Neural progenitor cell (in vitro differentiated cells): Measurements from ENCODE around the gene COL8A2. TPM values are rescaled to one million over a fixed set of nuclear protein-coding genes. Genes with fewer than 3 reads are reported as not detected.

Source experiments
- DNase-seq: peaks from one replicate; pipeline ENCODE4 v3.0.0-alpha.2; 2016; ENCODE audit warnings: low spot score
- H2AFZ ChIP-seq: fragments of 200-600 bp; sonication (generic); replicated peaks from 2 replicates; pipeline ENCODE4 v1.6.1; 2016; ENCODE audit warnings: antibody characterized with exemption
- H3F3A ChIP-seq: fragments of 200-600 bp; sonication (generic); 2 replicates; pipeline ENCODE4 v1.6.1; 2016; ENCODE audit warnings: antibody characterized with exemption, low read depth
- H3K27ac ChIP-seq: fragments of 200-600 bp; sonication (generic); 2 replicates; pipeline ENCODE4 v1.5.1; 2016; ENCODE audit warnings: mild to moderate bottlenecking
- H3K27me3 ChIP-seq: fragments of 200-600 bp; sonication (generic); 2 replicates; pipeline ENCODE4 v1.6.1; 2016; ENCODE audit warnings: mild to moderate bottlenecking, moderate library complexity
- H3K36me3 ChIP-seq: fragments of 200-600 bp; sonication (generic); 2 replicates; pipeline ENCODE4 v1.5.1; 2016
- H3K4me1 ChIP-seq: fragments of 200-600 bp; sonication (generic); 2 replicates; pipeline ENCODE4 v1.6.1; 2016; ENCODE audit warnings: mixed run types
- H3K4me2 ChIP-seq: fragments of 200-600 bp; sonication (generic); 2 replicates; pipeline ENCODE4 v1.6.1; 2016
- H3K4me3 ChIP-seq: fragments of 200-600 bp; sonication (generic); 2 replicates; pipeline ENCODE4 v1.5.1; 2016
- H3K79me2 ChIP-seq: fragments of 200-600 bp; sonication (generic); 2 replicates; pipeline ENCODE4 v1.6.1; 2016; ENCODE audit warnings: low read depth
- H3K9ac ChIP-seq: fragments of 200-600 bp; sonication (generic); 2 replicates; pipeline ENCODE4 v1.6.1; 2016
- H3K9me3 ChIP-seq: fragments of 200-600 bp; sonication (generic); 2 replicates; pipeline ENCODE4 v1.5.1; 2016; ENCODE audit warnings: low read depth
- H4K20me1 ChIP-seq: fragments of 200-600 bp; sonication (generic); 2 replicates; pipeline ENCODE4 v1.6.1; 2016; ENCODE audit warnings: low read depth
- H3K27ac Mint-ChIP-seq: 3 replicates; pipeline ENCODE4 v1.8.0; 2021; ENCODE audit warnings: mixed read lengths
- H3K27me3 Mint-ChIP-seq: 2 replicates; pipeline ENCODE4 v1.8.0; 2022; ENCODE audit warnings: low read depth, mild to moderate bottlenecking, inconsistent platforms, moderate library complexity, mixed read lengths; ENCODE audit not compliant: insufficient read depth
- H3K36me3 Mint-ChIP-seq: 3 replicates; pipeline ENCODE4 v1.8.0; 2021; ENCODE audit warnings: mixed read lengths
- H3K4me1 Mint-ChIP-seq: 3 replicates; pipeline ENCODE4 v1.8.0; 2021; ENCODE audit warnings: mixed read lengths
- H3K4me3 Mint-ChIP-seq: 3 replicates; pipeline ENCODE4 v1.8.0; 2021; ENCODE audit warnings: mild to moderate bottlenecking, moderate library complexity, mixed read lengths
- H3K9me3 Mint-ChIP-seq: 3 replicates; pipeline ENCODE4 v1.8.0; 2020; ENCODE audit warnings: mixed read lengths
- EZH2 ChIP-seq: fragments of 200-600 bp; sonication (generic); IDR thresholded peaks from 2 replicates; pipeline ENCODE4 v1.6.1; 2017; ENCODE audit warnings: antibody characterized with exemption, mild to moderate bottlenecking, moderate library complexity
- EZH2phosphoT487 ChIP-seq: fragments of 200-600 bp; sonication (generic); IDR thresholded peaks from 2 replicates; pipeline ENCODE4 v1.6.1; 2017; ENCODE audit warnings: antibody characterized with exemption
- total RNA-seq: library from RNA; depleted of rRNA; stranded (reverse); fragments of >200 nt; gene quantifications from 2 replicates; pipeline ENCODE4 v1.2.3, GENCODE V29; 2015; ENCODE audit warnings: low replicate concordance
- TF ChIP-seq, protein P1 (sequence below): fragments of 200-600 bp; sonication (generic); IDR thresholded peaks from 2 replicates; pipeline ENCODE4 v1.5.1; 2017; ENCODE audit warnings: antibody characterized with exemption, mild to moderate bottlenecking

COL8A2 gene
- total RNA-seq, 1 donor from 2014 or later, result not detected

DNA sequence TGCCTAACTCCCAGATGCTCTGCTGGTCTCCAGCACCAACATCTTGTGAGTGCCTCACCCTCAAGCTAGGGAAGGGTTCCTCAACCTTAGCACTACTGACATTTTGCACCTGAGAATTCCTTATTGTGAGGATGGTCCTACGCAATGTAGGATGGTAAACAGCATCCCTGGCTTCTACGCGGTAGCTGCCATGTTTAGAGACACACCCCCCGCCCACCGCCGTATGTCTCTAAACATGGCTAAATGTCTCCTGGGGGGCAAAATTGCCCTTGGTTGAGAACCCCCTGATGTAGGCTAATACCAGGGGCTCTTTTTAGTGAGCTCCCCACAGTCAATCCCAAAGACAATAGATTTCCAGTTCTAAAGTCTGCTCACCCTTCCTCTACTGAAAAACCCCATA is 28.5 kb upstream of the COL8A2 start:
- DNase-seq, result no peak
- H3K4me1 Mint-ChIP-seq, result peaks cover 66% of the 10 kb centered on the region
- Histone ChIP-seq H4K20me1 (peaks cover 16% of the 10 kb centered on the region), H3K9ac (no peak overlapping the region), H3K79me2 (peaks cover 21% of the 10 kb centered on the region), H3K36me3 (no peaks in the 10 kb centered on the region), H3K9me3 (no peaks in the 10 kb centered on the region), H3K27me3 (peaks cover 15% of the 10 kb centered on the region), H3K4me2 (no peak overlapping the region), H2AFZ (no peak overlapping the region), H3K27ac (no peak overlapping the region), H3F3A (peaks cover 63% of the 10 kb centered on the region), H3K4me3 (no peak overlapping the region), H3K4me1 (peaks cover 40% of the 10 kb centered on the region)
- no peak overlapping the region for H3K4me3 Mint-ChIP-seq
- peak overlapping the region; percentile 70 for H3K27ac Mint-ChIP-seq
- TF ChIP-seq EZH2phosphoT487, result no peak
- TF ChIP-seq EZH2, result no peak
- TF ChIP-seq, protein P1, sequence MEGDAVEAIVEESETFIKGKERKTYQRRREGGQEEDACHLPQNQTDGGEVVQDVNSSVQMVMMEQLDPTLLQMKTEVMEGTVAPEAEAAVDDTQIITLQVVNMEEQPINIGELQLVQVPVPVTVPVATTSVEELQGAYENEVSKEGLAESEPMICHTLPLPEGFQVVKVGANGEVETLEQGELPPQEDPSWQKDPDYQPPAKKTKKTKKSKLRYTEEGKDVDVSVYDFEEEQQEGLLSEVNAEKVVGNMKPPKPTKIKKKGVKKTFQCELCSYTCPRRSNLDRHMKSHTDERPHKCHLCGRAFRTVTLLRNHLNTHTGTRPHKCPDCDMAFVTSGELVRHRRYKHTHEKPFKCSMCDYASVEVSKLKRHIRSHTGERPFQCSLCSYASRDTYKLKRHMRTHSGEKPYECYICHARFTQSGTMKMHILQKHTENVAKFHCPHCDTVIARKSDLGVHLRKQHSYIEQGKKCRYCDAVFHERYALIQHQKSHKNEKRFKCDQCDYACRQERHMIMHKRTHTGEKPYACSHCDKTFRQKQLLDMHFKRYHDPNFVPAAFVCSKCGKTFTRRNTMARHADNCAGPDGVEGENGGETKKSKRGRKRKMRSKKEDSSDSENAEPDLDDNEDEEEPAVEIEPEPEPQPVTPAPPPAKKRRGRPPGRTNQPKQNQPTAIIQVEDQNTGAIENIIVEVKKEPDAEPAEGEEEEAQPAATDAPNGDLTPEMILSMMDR, result no peak
- peaks cover 9% of the 10 kb centered on the region for H3K36me3 Mint-ChIP-seq
- peaks cover 9% of the 10 kb centered on the region for H3K27me3 Mint-ChIP-seq
- H3K9me3 Mint-ChIP-seq, result no peaks in the 10 kb centered on the region

DNA sequence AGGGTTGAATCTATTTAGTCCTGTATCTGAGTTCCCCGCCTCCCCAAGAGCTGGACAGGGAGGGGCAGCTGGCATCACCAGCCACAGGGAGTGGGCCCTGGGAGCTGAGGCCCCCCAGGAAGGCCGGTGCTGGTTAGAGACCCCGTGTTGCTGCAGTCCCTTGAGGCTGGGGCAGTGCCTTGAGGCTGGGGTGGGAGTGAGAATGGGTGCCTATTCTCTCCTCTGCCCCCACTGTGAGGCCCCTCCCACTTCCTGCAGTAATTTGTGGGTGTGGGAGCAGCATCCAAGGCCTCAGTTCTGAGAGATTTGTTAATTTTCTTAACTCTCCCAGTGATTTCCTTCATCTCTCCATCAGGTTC is 26.8 kb upstream of the COL8A2 start:
- no peak overlapping the region for H2AFZ ChIP-seq
- H3K4me2 ChIP-seq, result no peak overlapping the region
- H3K4me1 Mint-ChIP-seq, result peaks cover 56% of the 10 kb centered on the region
- H3K9ac ChIP-seq, result no peak overlapping the region
- peak overlapping the region; percentile 53 for H3K4me3 Mint-ChIP-seq
- no peak for TF ChIP-seq EZH2
- no peak for TF ChIP-seq EZH2phosphoT487
- TF ChIP-seq, protein P1, result no peak
- H3K9me3 ChIP-seq, result no peaks in the 10 kb centered on the region
- peaks cover 19% of the 10 kb centered on the region for H3K79me2 ChIP-seq
- H3F3A ChIP-seq, result peaks cover 56% of the 10 kb centered on the region
- peaks cover 9% of the 10 kb centered on the region for H3K27me3 Mint-ChIP-seq
- H3K27ac Mint-ChIP-seq, result no peak overlapping the region
- H3K36me3 ChIP-seq, result no peaks in the 10 kb centered on the region
- H3K9me3 Mint-ChIP-seq, result peaks cover 1% of the 10 kb centered on the region
- H3K27ac ChIP-seq, result no peak overlapping the region
- H3K4me3 ChIP-seq, result no peak overlapping the region
- no peak for DNase-seq
- peaks cover 29% of the 10 kb centered on the region for H3K4me1 ChIP-seq
- peaks cover 6% of the 10 kb centered on the region for H3K36me3 Mint-ChIP-seq
- no peaks in the 10 kb centered on the region for H4K20me1 ChIP-seq
- H3K27me3 ChIP-seq, result peaks cover 15% of the 10 kb centered on the region

DNA sequence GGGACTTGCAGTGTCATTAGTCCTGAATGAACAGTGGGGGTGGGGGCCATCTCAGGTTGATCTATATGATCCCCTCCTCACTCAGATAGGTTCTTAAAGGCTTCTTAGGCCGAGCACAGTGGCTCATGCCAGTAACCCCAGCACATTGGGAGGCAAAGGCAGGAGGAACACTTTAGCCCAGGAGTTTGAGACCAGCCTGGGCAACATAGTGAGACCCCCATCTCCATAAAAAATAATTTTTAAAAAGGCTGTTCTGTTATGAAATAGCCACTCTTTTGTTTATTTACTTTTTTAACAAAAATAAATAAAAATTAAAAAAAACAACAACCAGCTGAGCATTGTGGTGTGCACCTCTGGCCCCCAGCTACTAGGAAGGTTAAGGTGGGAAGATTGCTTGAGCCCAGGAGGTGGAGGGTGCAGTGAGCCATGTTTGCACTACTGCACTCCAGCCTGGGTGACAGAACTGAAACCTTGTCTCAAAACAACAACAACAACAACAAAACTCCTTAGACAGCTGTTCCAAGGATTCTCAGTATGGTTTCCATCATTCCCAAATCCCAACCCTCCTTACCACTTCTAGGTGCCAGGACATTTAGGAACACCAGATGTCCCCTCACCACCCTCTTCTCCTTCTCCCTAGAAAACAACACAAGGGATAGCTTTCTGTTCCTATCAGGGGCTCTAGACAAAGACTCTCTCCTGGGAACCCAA is 26.3 kb upstream of the COL8A2 start:
- H3K27me3 ChIP-seq, result peaks cover 15% of the 10 kb centered on the region
- DNase-seq, result no peak
- no peaks in the 10 kb centered on the region for H3K9me3 ChIP-seq
- Mint-ChIP-seq H3K27ac (peak overlapping the region; percentile 95), H3K9me3 (peaks cover 2% of the 10 kb centered on the region), H3K27me3 (peaks cover 9% of the 10 kb centered on the region), H3K4me1 (peaks cover 56% of the 10 kb centered on the region), H3K4me3 (peak overlapping the region; percentile 94), H3K36me3 (peaks cover 9% of the 10 kb centered on the region)
- no peak overlapping the region for H3K4me3 ChIP-seq
- H2AFZ ChIP-seq, result no peak overlapping the region
- H3K36me3 ChIP-seq, result no peaks in the 10 kb centered on the region
- peaks cover 29% of the 10 kb centered on the region for H3K4me1 ChIP-seq
- H3K9ac ChIP-seq, result no peak overlapping the region
- no peak overlapping the region for H3K27ac ChIP-seq
- H3K4me2 ChIP-seq, result peak overlapping the region; percentile 48
- peaks cover 19% of the 10 kb centered on the region for H3K79me2 ChIP-seq
- no peak for TF ChIP-seq EZH2
- no peak for TF ChIP-seq EZH2phosphoT487
- TF ChIP-seq, protein P1, result no peak
- peaks cover 50% of the 10 kb centered on the region for H3F3A ChIP-seq
- H4K20me1 ChIP-seq, result no peaks in the 10 kb centered on the region
